K562 (cell line): ENCODE measurements around the gene RAP1A. TPM values are rescaled to one million over a fixed set of nuclear protein-coding genes. Genes with fewer than 3 reads are reported as not detected.

Experiments
- EP400 ChIP-seq: fragments of 450-650 bp; IDR thresholded peaks from 2 replicates; pipeline ENCODE4 v1.6.1; 2017; ENCODE audit warnings: antibody characterized with exemption, mild to moderate bottlenecking, moderate library complexity
- GTF2E2 ChIP-seq: fragments of 200-800 bp; sonication (Bioruptor generic); IDR thresholded peaks from 2 replicates; pipeline ENCODE4 v1.6.1; 2016; ENCODE audit warnings: missing genetic modification characterization, missing compliant biosample characterization
- MECOM ChIP-seq: fragments of 250-450 bp; sonication (Bioruptor Pico); IDR thresholded peaks from 2 replicates; pipeline ENCODE4 v1.8.0; 2022; ENCODE audit warnings: inconsistent platforms
- MEIS2 ChIP-seq: fragments of 450-650 bp; IDR thresholded peaks from 2 replicates; pipeline ENCODE4 v1.6.1; 2014; ENCODE audit warnings: mild to moderate bottlenecking; ENCODE audit not compliant: partially characterized antibody
- NEUROD1 ChIP-seq: fragments of 150-350 bp; IDR thresholded peaks from 2 replicates; pipeline ENCODE4 v1.6.1; 2014; ENCODE audit warnings: borderline replicate concordance, low read length, low read depth; ENCODE audit not compliant: partially characterized antibody
- NRF1 ChIP-seq, 2 experiments: fragments of 450-650 bp; IDR thresholded peaks in 1 of 2; conservative IDR thresholded peaks in 1 of 2; 2 replicates each; pipeline ENCODE4 v1.6.1; 2014; ENCODE audit warnings: mild to moderate bottlenecking in 2 of 2
- PBX2 ChIP-seq, 2 experiments: IDR thresholded peaks in 1 of 2; conservative IDR thresholded peaks in 1 of 2; 2 replicates each; pipeline ENCODE4 v1.6.1; 2016; ENCODE audit warnings: low read depth in 2 of 2, mild to moderate bottlenecking in 1 of 2, missing compliant biosample characterization in 1 of 2, missing genetic modification characterization in 1 of 2, moderate library complexity in 1 of 2
- POLR2B ChIP-seq: fragments of 450-650 bp; IDR thresholded peaks from 2 replicates; pipeline ENCODE4 v1.6.1; 2018; ENCODE audit warnings: low read depth; ENCODE audit not compliant: partially characterized antibody
- RFX1 ChIP-seq: fragments of 450-650 bp; IDR thresholded peaks from 2 replicates; pipeline ENCODE4 v1.6.1; 2016; ENCODE audit warnings: mild to moderate bottlenecking, moderate library complexity
- SIRT6 ChIP-seq: IDR thresholded peaks from one replicate; pipeline ENCODE4 v1.6.1; 2012; ENCODE audit warnings: low read depth, mild to moderate bottlenecking, control low read depth, inconsistent platforms, low read length, moderate library complexity
- SMAD1 ChIP-seq: fragments of 150-350 bp; IDR thresholded peaks from 2 replicates; pipeline ENCODE4 v1.6.1; 2014; ENCODE audit warnings: low read length, low read depth; ENCODE audit not compliant: partially characterized antibody
- SRSF9 ChIP-seq: fragments of 200-400 bp; formaldehyde crosslinking; IDR thresholded peaks from 2 replicates; pipeline ENCODE4 v1.6.1; 2017; ENCODE audit warnings: low read depth, low read length, borderline replicate concordance
- TCF7L2 ChIP-seq: fragments of 150-350 bp; IDR thresholded peaks from 2 replicates; pipeline ENCODE4 v1.6.1; 2016; ENCODE audit warnings: low read depth, mild to moderate bottlenecking, low read length, moderate library complexity
- ZMIZ1 ChIP-seq, 2 experiments: fragments of 150-350 bp in 1 of 2; IDR thresholded peaks; 2 replicates each; pipeline ENCODE4 v1.6.1; 2012 to 2016; ENCODE audit warnings: low read depth in 2 of 2, low read length in 2 of 2, mild to moderate bottlenecking in 1 of 2, moderate library complexity in 1 of 2
- polyA plus RNA-seq, 8 experiments: library from polyadenylated mRNA; depleted of rRNA in 4 of 8; stranded (reverse) in 5 of 8; unstranded in 3 of 8; fragments of >200 nt; fragmentation: Nextera tagmentation in 2 of 8; fragmentation: Illumina TruSeq in 1 of 8; extraction: Ambion mirVana in 2 of 8; extraction: Trizol in 1 of 8; gene quantifications; 2 replicates each; pipeline versions ENCODE4 v1.2.1 to v1.2.3, GENCODE V29; 2011 to 2014; ENCODE audit warnings: inconsistent platforms in 1 of 8, missing spikeins in 1 of 8
- total RNA-seq, 7 experiments: library from RNA; depleted of rRNA in 6 of 7; stranded (reverse); fragments of >200 nt in 6 of 7; fragmentation: Illumina TruSeq in 2 of 7; extraction: Trizol in 2 of 7; gene quantifications; 2 replicates each; pipeline versions ENCODE4 v1.2.1 to v1.2.3, GENCODE V29; 2011 to 2021; ENCODE audit warnings: low replicate concordance in 1 of 7
- TF ChIP-seq, protein P1 (sequence below), 2 experiments: IDR thresholded peaks; 2 replicates each; pipeline ENCODE4 v1.6.1; 2012; ENCODE audit warnings: improper control_type of control experiment in 2 of 2, low read depth in 2 of 2, low read length in 2 of 2, borderline replicate concordance in 1 of 2
- TF ChIP-seq, protein P2 (sequence below): fragments of 450-650 bp; IDR thresholded peaks from 2 replicates; pipeline ENCODE4 v1.6.1; 2016

Gene RAP1A
- total and polyA plus RNA-seq, 9 of the 15 experiments (the other 6 are each of a cell fraction or from before 2014, with no cell fraction given): 13.4 to 86.2 (median 32.5) TPM

DNA sequence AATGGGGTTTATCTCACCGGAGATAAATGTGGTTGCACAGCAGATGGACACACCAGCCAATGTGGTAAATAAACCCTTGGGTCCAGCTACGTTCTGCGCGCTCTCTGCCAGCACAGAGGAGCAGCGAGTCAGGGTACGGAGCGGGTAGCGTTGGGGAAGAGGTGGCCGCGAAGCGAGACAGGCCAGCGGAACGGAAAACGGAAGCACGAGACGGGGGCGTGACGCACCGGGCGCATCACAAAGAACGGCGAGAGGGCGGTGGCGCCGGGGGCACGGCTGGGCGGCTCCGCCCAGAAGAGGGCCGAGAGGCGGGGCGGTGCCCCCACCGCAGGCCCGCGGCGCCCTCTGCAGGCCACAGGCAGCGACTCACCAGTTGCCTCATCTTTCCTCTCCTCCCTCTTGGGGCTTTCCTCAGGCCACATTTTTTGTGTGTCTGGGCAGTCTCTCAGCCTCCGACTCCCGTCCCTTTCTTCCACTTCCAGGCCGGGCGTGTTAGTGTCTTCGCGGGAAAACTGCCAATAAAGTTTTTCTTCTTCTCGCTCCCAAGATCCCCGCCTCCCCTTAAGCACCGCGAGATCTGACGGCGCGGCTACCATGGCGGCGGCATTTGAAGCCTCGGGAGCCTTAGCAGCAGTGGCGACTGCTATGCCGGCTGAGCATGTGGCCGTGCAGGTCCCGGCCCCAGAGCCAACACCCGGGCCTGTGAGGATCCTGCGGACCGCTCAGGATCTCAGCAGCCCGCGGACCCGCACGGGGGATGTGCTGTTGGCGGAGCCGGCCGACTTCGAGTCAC is 135.9 kb downstream of the RAP1A start, which contains the start of gene DDX20 (continued):
- no peak for TF ChIP-seq MECOM (CRISPR knock-in tag)
- TF ChIP-seq PBX2 (CRISPR knock-in tag; IDR thresholded peaks at IDR 0.05; ENCODE audit: low read depth): no peak
- no peak for TF ChIP-seq PBX2 (tag; conservative IDR thresholded peaks at IDR 0.05; ENCODE audit: low read depth)
- TF ChIP-seq, protein P1, sequence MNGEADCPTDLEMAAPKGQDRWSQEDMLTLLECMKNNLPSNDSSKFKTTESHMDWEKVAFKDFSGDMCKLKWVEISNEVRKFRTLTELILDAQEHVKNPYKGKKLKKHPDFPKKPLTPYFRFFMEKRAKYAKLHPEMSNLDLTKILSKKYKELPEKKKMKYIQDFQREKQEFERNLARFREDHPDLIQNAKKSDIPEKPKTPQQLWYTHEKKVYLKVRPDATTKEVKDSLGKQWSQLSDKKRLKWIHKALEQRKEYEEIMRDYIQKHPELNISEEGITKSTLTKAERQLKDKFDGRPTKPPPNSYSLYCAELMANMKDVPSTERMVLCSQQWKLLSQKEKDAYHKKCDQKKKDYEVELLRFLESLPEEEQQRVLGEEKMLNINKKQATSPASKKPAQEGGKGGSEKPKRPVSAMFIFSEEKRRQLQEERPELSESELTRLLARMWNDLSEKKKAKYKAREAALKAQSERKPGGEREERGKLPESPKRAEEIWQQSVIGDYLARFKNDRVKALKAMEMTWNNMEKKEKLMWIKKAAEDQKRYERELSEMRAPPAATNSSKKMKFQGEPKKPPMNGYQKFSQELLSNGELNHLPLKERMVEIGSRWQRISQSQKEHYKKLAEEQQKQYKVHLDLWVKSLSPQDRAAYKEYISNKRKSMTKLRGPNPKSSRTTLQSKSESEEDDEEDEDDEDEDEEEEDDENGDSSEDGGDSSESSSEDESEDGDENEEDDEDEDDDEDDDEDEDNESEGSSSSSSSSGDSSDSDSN (IDR thresholded peaks at IDR 0.05; ENCODE audit: borderline replicate concordance in 1 of 2, low read depth in 2 of 2, low read length in 2 of 2): peak in 1 of 2 experiments; percentile 64; a peak in 2 of 4 replicates
- TF ChIP-seq ZMIZ1 (IDR thresholded peaks at IDR 0.05; ENCODE audit: low read depth in 2 of 2, low read length in 2 of 2): peak in 1 of 2 experiments; percentile 54; a peak in 1 of 4 replicates
- peak; percentile 69 for TF ChIP-seq RFX1
- TF ChIP-seq SRSF9: no peak
- TF ChIP-seq SMAD1: peak; percentile 34
- no peak for TF ChIP-seq TCF7L2
- TF ChIP-seq EP400: peak; percentile 95
- peak; percentile 98 for TF ChIP-seq GTF2E2 (tag)
- no peak for TF ChIP-seq MEIS2
- peak; percentile 63 for TF ChIP-seq NEUROD1
- peak; percentile 79 for TF ChIP-seq POLR2B
- peak; percentile 71 to 74 for TF ChIP-seq NRF1 (conservative IDR thresholded peaks at IDR 0.05 in 1 of 2, IDR thresholded peaks at IDR 0.05 in 1 of 2)
- no peak for TF ChIP-seq SIRT6
- TF ChIP-seq, protein P2, sequence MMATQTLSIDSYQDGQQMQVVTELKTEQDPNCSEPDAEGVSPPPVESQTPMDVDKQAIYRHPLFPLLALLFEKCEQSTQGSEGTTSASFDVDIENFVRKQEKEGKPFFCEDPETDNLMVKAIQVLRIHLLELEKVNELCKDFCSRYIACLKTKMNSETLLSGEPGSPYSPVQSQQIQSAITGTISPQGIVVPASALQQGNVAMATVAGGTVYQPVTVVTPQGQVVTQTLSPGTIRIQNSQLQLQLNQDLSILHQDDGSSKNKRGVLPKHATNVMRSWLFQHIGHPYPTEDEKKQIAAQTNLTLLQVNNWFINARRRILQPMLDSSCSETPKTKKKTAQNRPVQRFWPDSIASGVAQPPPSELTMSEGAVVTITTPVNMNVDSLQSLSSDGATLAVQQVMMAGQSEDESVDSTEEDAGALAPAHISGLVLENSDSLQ: peak; percentile 54
